SK-N-MC (cell line): ENCODE data around the gene MACROD2.

Source experiments
- DNase-seq: peaks from one replicate; pipeline ENCODE4 v3.0.0-alpha.2; 2011; ENCODE audit warnings: low read depth, low spot score
- H3K27ac ChIP-seq: fragments of 200-600 bp; sonication (generic); 2 replicates; pipeline ENCODE4 v1.5.1; 2016; ENCODE audit warnings: mixed run types
- H3K36me3 ChIP-seq: fragments of 200-600 bp; sonication (generic); 2 replicates; pipeline ENCODE4 v1.6.1; 2017; ENCODE audit warnings: antibody characterized with exemption, low read length, mixed read lengths; ENCODE audit not compliant: insufficient read depth
- H3K4me3 ChIP-seq: fragments of 200-600 bp; sonication (generic); 2 replicates; pipeline ENCODE4 v1.5.1; 2016
- H3K9ac ChIP-seq: fragments of 200-600 bp; sonication (generic); 2 replicates; pipeline ENCODE4 v1.8.0; 2017; ENCODE audit warnings: mixed run types, mixed read lengths; ENCODE audit not compliant: insufficient read length
- H3K9me3 ChIP-seq: fragments of 200-600 bp; sonication (generic); 2 replicates; pipeline ENCODE4 v1.6.1; 2017; ENCODE audit warnings: low read depth, mild to moderate bottlenecking, antibody characterized with exemption, low read length, moderate library complexity, mixed read lengths
- EZH2 ChIP-seq: fragments of 200-600 bp; sonication (generic); IDR thresholded peaks from one replicate; pipeline ENCODE4 v1.6.1; 2017; ENCODE audit warnings: antibody characterized with exemption
- FOXP2 ChIP-seq: optimal IDR thresholded peaks from 2 replicates; pipeline ENCODE3; 2011; ENCODE audit warnings: mild to moderate bottlenecking, moderate library complexity; ENCODE audit not compliant: insufficient read depth; ENCODE audit errors: extremely low read length, control extremely low read depth
- POLR2AphosphoS5 ChIP-seq: IDR thresholded peaks from 2 replicates; pipeline ENCODE4 v1.6.1; 2012; ENCODE audit warnings: mild to moderate bottlenecking, low read depth, low read length, borderline replicate concordance

The MACROD2 gene

GRCh38 chr20:15986690-15987089 is 1991.4 kb downstream of the MACROD2 start:
- H3K4me3 ChIP-seq = no peak overlapping the region
- H3K9me3 ChIP-seq = no peaks in the 10 kb centered on the region
- H3K9ac ChIP-seq = no peak overlapping the region
- no peak overlapping the region for H3K27ac ChIP-seq
- H3K36me3 ChIP-seq = no peaks in the 10 kb centered on the region
- TF ChIP-seq POLR2AphosphoS5 (no peak), FOXP2 (no peak), EZH2 (no peak)
- DNase-seq = no peak

- Histone ChIP-seq H3K9me3 (no peaks in the 10 kb centered on the region), H3K36me3 (no peaks in the 10 kb centered on the region), H3K4me3 (no peak overlapping the region), H3K27ac (no peak overlapping the region), H3K9ac (no peak overlapping the region)
- DNase-seq = no peak
- TF ChIP-seq POLR2AphosphoS5 (no peak), FOXP2 (no peak), EZH2 (no peak)
Measured at GRCh38 chr20:15991279-15991678, 1996.0 kb downstream of the MACROD2 start.

GRCh38 chr20:15992564-15992963 is 1997.2 kb downstream of the MACROD2 start:
- Histone ChIP-seq H3K4me3 (no peak overlapping the region), H3K9me3 (peaks cover 11% of the 10 kb centered on the region; the same call in 1 of the 2 replicates), H3K27ac (no peak overlapping the region), H3K36me3 (no peaks in the 10 kb centered on the region), H3K9ac (no peak overlapping the region)
- no peak for DNase-seq
- no peak for TF ChIP-seq FOXP2
- TF ChIP-seq EZH2 = no peak
- no peak for TF ChIP-seq POLR2AphosphoS5

- no peak overlapping the region for H3K4me3 ChIP-seq
- H3K9me3 ChIP-seq = peaks cover 15% of the 10 kb centered on the region; the same call in 1 of the 2 replicates
- H3K36me3 ChIP-seq = no peaks in the 10 kb centered on the region
- no peak overlapping the region for H3K27ac ChIP-seq
- TF ChIP-seq FOXP2 (no peak), EZH2 (no peak), POLR2AphosphoS5 (no peak)
- DNase-seq = no peak
- H3K9ac ChIP-seq = no peak overlapping the region
Measured at GRCh38 chr20:16000112-16000511, 2004.8 kb downstream of the MACROD2 start.

- no peak for DNase-seq
- Histone ChIP-seq H3K4me3 (no peak overlapping the region), H3K9me3 (peaks cover 15% of the 10 kb centered on the region; the same call in 1 of the 2 replicates), H3K36me3 (no peaks in the 10 kb centered on the region), H3K9ac (no peak overlapping the region), H3K27ac (no peak overlapping the region)
- TF ChIP-seq POLR2AphosphoS5 = no peak
- TF ChIP-seq EZH2 = no peak
- no peak for TF ChIP-seq FOXP2
Measured at GRCh38 chr20:16001286-16001685, 2006.0 kb downstream of the MACROD2 start.

- H3K9ac ChIP-seq = no peak overlapping the region
- TF ChIP-seq EZH2 = no peak
- no peaks in the 10 kb centered on the region for H3K36me3 ChIP-seq
- no peak for DNase-seq
- H3K4me3 ChIP-seq = no peak overlapping the region
- 0 out of 2 replicates have a peak, but pooled peaks cover under 1% of the 10 kb centered on the region for H3K9me3 ChIP-seq
- no peak overlapping the region for H3K27ac ChIP-seq
Measured at GRCh38 chr20:16003310-16003709, 2008.0 kb downstream of the MACROD2 start.

- H3K9ac ChIP-seq = no peak overlapping the region
- no peak for DNase-seq
- TF ChIP-seq EZH2 (no peak), POLR2AphosphoS5 (no peak), FOXP2 (no peak)
- no peaks in the 10 kb centered on the region for H3K36me3 ChIP-seq
- no peak overlapping the region for H3K27ac ChIP-seq
- H3K9me3 ChIP-seq = no peaks in the 10 kb centered on the region
- no peak overlapping the region for H3K4me3 ChIP-seq
Measured at GRCh38 chr20:16004108-16004854, 2009.0 kb downstream of the MACROD2 start.

GRCh38 chr20:16005021-16005914 is 2010.0 kb downstream of the MACROD2 start:
- no peaks in the 10 kb centered on the region for H3K36me3 ChIP-seq
- H3K27ac ChIP-seq = no peak overlapping the region
- no peaks in the 10 kb centered on the region for H3K9me3 ChIP-seq
- no peak for DNase-seq
- no peak overlapping the region for H3K4me3 ChIP-seq
- no peak overlapping the region for H3K9ac ChIP-seq
- TF ChIP-seq EZH2 = no peak
- no peak for TF ChIP-seq FOXP2
- TF ChIP-seq POLR2AphosphoS5 = no peak
